GM23338 (cell line): ENCODE measurements around the gene MRPL48. TPM values are rescaled to one million over a fixed set of nuclear protein-coding genes. Genes with fewer than 3 reads are reported as not detected.

ENCODE experiments used
- ATAC-seq: fragments of 200-7000 bp; cut with Tn5 transposase; 3 replicates; pipeline ENCODE4 v1.9.1; 2020
- DNase-seq: peaks from one replicate; pipeline ENCODE4 v3.0.0-alpha.2; 2015; ENCODE audit warnings: low spot score
- H2AFZ ChIP-seq: fragments of 200-600 bp; sonication (generic); 2 replicates; pipeline ENCODE4 v1.8.0; 2016; ENCODE audit warnings: antibody characterized with exemption, mild to moderate bottlenecking, moderate library complexity
- H3F3A ChIP-seq: fragments of 200-600 bp; sonication (generic); replicated peaks from 2 replicates; pipeline ENCODE4 v1.8.0; 2017; ENCODE audit warnings: antibody characterized with exemption, mixed run types, low read depth
- H3K27ac ChIP-seq: fragments of 200-600 bp; sonication (generic); 2 replicates; pipeline ENCODE4 v1.6.1; 2016; ENCODE audit warnings: low read depth
- H3K27me3 ChIP-seq: fragments of 200-600 bp; sonication (generic); 2 replicates; pipeline ENCODE4 v1.8.0; 2016; ENCODE audit warnings: mild to moderate bottlenecking, mixed run types, moderate library complexity; ENCODE audit not compliant: insufficient read depth
- H3K36me3 ChIP-seq: fragments of 200-600 bp; sonication (generic); 2 replicates; pipeline ENCODE4 v1.8.0; 2016; ENCODE audit warnings: mild to moderate bottlenecking; ENCODE audit not compliant: insufficient read depth
- H3K4me1 ChIP-seq: fragments of 200-600 bp; sonication (generic); 2 replicates; pipeline ENCODE4 v1.8.0; 2016; ENCODE audit warnings: mild to moderate bottlenecking, moderate library complexity; ENCODE audit not compliant: insufficient read depth
- H3K4me2 ChIP-seq: fragments of 200-600 bp; sonication (generic); 2 replicates; pipeline ENCODE4 v1.7.1; 2017; ENCODE audit warnings: mixed run types
- H3K4me3 ChIP-seq: fragments of 200-600 bp; sonication (generic); 2 replicates; pipeline ENCODE4 v1.6.1; 2016; ENCODE audit warnings: mixed run types
- H3K79me2 ChIP-seq: fragments of 200-600 bp; sonication (generic); replicated peaks from 2 replicates; pipeline ENCODE4 v1.8.0; 2017; ENCODE audit warnings: mild to moderate bottlenecking; ENCODE audit not compliant: insufficient read depth
- H3K9me2 ChIP-seq: fragments of 200-600 bp; sonication (generic); 2 replicates; pipeline ENCODE4 v1.8.0; 2017; ENCODE audit not compliant: insufficient read depth
- H4K20me1 ChIP-seq: fragments of 200-600 bp; sonication (generic); replicated peaks from 2 replicates; pipeline ENCODE4 v1.8.0; 2017; ENCODE audit warnings: mild to moderate bottlenecking; ENCODE audit not compliant: insufficient read depth
- H3K27ac Mint-ChIP-seq: 2 replicates; pipeline ENCODE4 v1.8.0; 2020; ENCODE audit warnings: inconsistent platforms, mild to moderate bottlenecking, moderate library complexity, mixed read lengths
- H3K27me3 Mint-ChIP-seq: 3 replicates; pipeline ENCODE4 v1.8.0; 2022; ENCODE audit warnings: low read depth, mild to moderate bottlenecking, moderate library complexity, mixed read lengths, inconsistent platforms; ENCODE audit not compliant: insufficient read depth, poor library complexity
- H3K36me3 Mint-ChIP-seq: 3 replicates; pipeline ENCODE4 v1.8.0; 2021; ENCODE audit warnings: low read depth, mild to moderate bottlenecking, inconsistent platforms, moderate library complexity, mixed read lengths
- H3K4me1 Mint-ChIP-seq: 3 replicates; pipeline ENCODE4 v1.8.0; 2020; ENCODE audit warnings: mild to moderate bottlenecking, inconsistent platforms, mixed read lengths
- H3K4me3 Mint-ChIP-seq: 3 replicates; pipeline ENCODE4 v1.8.0; 2021; ENCODE audit warnings: moderate library complexity, mild to moderate bottlenecking, inconsistent platforms, mixed read lengths
- H3K9me3 Mint-ChIP-seq: 3 replicates; pipeline ENCODE4 v1.8.0; 2020; ENCODE audit warnings: moderate library complexity, mild to moderate bottlenecking, inconsistent platforms, mixed read lengths
- CREB1 ChIP-seq: fragments of 250-450 bp; sonication (Bioruptor Pico); IDR thresholded peaks from 2 replicates; pipeline ENCODE4 v1.5.0; 2020; ENCODE audit warnings: low read depth, mild to moderate bottlenecking, moderate library complexity
- CTCF ChIP-seq, 2 experiments: fragments of 200-600 bp in 1 of 2; sonication (generic) in 1 of 2; conservative IDR thresholded peaks; 2 replicates each; pipeline versions ENCODE4 v1.5.1 to v1.6.1; 2016 to 2017; ENCODE audit warnings: antibody characterized with exemption in 2 of 2, low read depth in 2 of 2, mild to moderate bottlenecking in 2 of 2, moderate library complexity in 1 of 2
- ETS1 ChIP-seq: IDR thresholded peaks from 2 replicates; pipeline ENCODE4 v1.6.1; 2016; ENCODE audit warnings: antibody characterized with exemption
- EZH2 ChIP-seq: fragments of 200-600 bp; sonication (generic); IDR thresholded peaks from one replicate; pipeline ENCODE4 v1.8.0; 2017; ENCODE audit warnings: antibody characterized with exemption, mild to moderate bottlenecking, low read depth; ENCODE audit not compliant: unreplicated experiment
- EZH2phosphoT487 ChIP-seq: fragments of 200-600 bp; sonication (generic); IDR thresholded peaks from one replicate; pipeline ENCODE4 v1.8.1; 2018; ENCODE audit warnings: antibody characterized with exemption; ENCODE audit not compliant: unreplicated experiment
- JUNB ChIP-seq: IDR thresholded peaks from one replicate; pipeline ENCODE4 v1.6.1; 2016; ENCODE audit warnings: antibody characterized with exemption; ENCODE audit not compliant: unreplicated experiment
- NANOG ChIP-seq: IDR thresholded peaks from 2 replicates; pipeline ENCODE4 v1.6.1; 2016; ENCODE audit warnings: antibody characterized with exemption, borderline replicate concordance
- POLR2AphosphoS5 ChIP-seq: IDR thresholded peaks from 2 replicates; pipeline ENCODE4 v1.6.1; 2016; ENCODE audit warnings: antibody characterized with exemption, low read depth
- REST ChIP-seq: IDR thresholded peaks from one replicate; pipeline ENCODE4 v1.6.1; 2018; ENCODE audit warnings: antibody characterized with exemption; ENCODE audit not compliant: unreplicated experiment
- STAT1 ChIP-seq: IDR thresholded peaks from one replicate; pipeline ENCODE4 v1.6.1; 2016; ENCODE audit warnings: antibody characterized with exemption; ENCODE audit not compliant: unreplicated experiment
- ZNF114 ChIP-seq: fragments of 250-450 bp; sonication (Bioruptor Pico); IDR thresholded peaks from 2 replicates; pipeline ENCODE4 v1.5.0; 2020; ENCODE audit warnings: mild to moderate bottlenecking, moderate library complexity
- ZNF331 ChIP-seq: fragments of 250-450 bp; sonication (Bioruptor Pico); IDR thresholded peaks from 2 replicates; pipeline ENCODE4 v1.5.0; 2020; ENCODE audit warnings: low read depth, mild to moderate bottlenecking, moderate library complexity
- ZNF462 ChIP-seq: fragments of 250-450 bp; sonication (Bioruptor Pico); IDR thresholded peaks from 2 replicates; pipeline ENCODE4 v1.5.0; 2020; ENCODE audit warnings: mild to moderate bottlenecking, moderate library complexity
- polyA plus RNA-seq: library from polyadenylated mRNA; unstranded; fragments of >200 nt; fragmentation: Nextera tagmentation; extraction: Ambion mirVana; gene quantifications from 2 replicates; pipeline ENCODE4 v1.2.1, GENCODE V29; 2016
- total RNA-seq: library from RNA; depleted of rRNA; stranded (reverse); fragments of >200 nt; shearing (Covaris generic); gene quantifications from 2 replicates; pipeline ENCODE4 v1.2.3, GENCODE V29; 2014

Gene MRPL48
- total and polyA plus RNA-seq, 2 experiments from 2014 or later: 24.1 to 103 TPM

GRCh38 chr11:73784734-73785133, 2.9 kb upstream of the MRPL48 start:
- H3K4me3 Mint-ChIP-seq: no peak overlapping the region
- DNase-seq: no peak
- peaks cover 8% of the 10 kb centered on the region for H3K27me3 Mint-ChIP-seq
- peaks cover 14% of the 10 kb centered on the region for H3K4me1 Mint-ChIP-seq
- peak overlapping the region; percentile 53 for H3K27ac ChIP-seq
- no peak for ATAC-seq
- no peaks in the 10 kb centered on the region for H3K27me3 ChIP-seq
- H4K20me1 ChIP-seq: no peaks in the 10 kb centered on the region
- H3K4me1 ChIP-seq: peaks cover 9% of the 10 kb centered on the region
- H2AFZ ChIP-seq: no peak overlapping the region
- H3K79me2 ChIP-seq: peaks cover 12% of the 10 kb centered on the region
- H3K4me3 ChIP-seq: no peak overlapping the region
- H3K36me3 ChIP-seq: no peaks in the 10 kb centered on the region
- peak overlapping the region; percentile 87; the same call in 1 of the 2 replicates for H3K27ac Mint-ChIP-seq
- H3K9me2 ChIP-seq: no peaks in the 10 kb centered on the region
- no peak overlapping the region for H3K4me2 ChIP-seq
- H3K9me3 Mint-ChIP-seq: no peaks in the 10 kb centered on the region
- TF ChIP-seq STAT1 (no peak), POLR2AphosphoS5 (no peak), ZNF331 (CRISPR knock-in tag) (no peak), ETS1 (no peak), JUNB (no peak), ZNF462 (no peak), CTCF (conservative IDR thresholded peaks at IDR 0.05; ENCODE audit: low read depth in 2 of 2) (no peak), EZH2phosphoT487 (no peak), REST (no peak), ZNF114 (CRISPR knock-in tag) (no peak), EZH2 (no peak), NANOG (no peak), CREB1 (CRISPR knock-in tag) (no peak)
- H3K36me3 Mint-ChIP-seq: no peaks in the 10 kb centered on the region
- peaks cover 9% of the 10 kb centered on the region; the same call in 1 of the 2 replicates for H3F3A ChIP-seq
